ENCODE measurements around the gene MAP4K4.
"Not testable (repeated sequence)": the region's sequence is repeated elsewhere in the genome, so short reads cannot be mapped to it uniquely, and the experiment has no call there.

Gene MAP4K4

DNA sequence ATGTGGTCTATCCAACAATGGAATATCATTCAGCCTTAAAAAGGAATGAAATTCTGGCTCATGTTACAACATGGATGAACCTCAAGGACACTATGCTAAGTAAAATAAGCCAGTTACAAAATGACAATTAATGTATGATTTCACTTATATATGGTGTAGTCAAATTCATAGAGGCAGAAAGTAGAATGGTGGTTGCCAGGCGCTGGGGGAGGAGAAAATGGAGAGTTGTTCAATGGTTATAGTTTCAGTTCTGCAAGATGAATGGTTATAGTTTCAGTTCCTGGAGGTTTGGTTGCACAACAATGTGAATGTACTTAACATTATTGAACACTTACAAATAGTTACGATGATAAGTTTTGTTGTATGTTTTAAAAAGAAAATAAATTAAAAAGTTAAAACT, 215.0 kb downstream of the MAP4K4 start:
- TF ChIP-seq ZFX (IDR thresholded peaks at IDR 0.05), result no peak
- TF ChIP-seq, protein P1, sequence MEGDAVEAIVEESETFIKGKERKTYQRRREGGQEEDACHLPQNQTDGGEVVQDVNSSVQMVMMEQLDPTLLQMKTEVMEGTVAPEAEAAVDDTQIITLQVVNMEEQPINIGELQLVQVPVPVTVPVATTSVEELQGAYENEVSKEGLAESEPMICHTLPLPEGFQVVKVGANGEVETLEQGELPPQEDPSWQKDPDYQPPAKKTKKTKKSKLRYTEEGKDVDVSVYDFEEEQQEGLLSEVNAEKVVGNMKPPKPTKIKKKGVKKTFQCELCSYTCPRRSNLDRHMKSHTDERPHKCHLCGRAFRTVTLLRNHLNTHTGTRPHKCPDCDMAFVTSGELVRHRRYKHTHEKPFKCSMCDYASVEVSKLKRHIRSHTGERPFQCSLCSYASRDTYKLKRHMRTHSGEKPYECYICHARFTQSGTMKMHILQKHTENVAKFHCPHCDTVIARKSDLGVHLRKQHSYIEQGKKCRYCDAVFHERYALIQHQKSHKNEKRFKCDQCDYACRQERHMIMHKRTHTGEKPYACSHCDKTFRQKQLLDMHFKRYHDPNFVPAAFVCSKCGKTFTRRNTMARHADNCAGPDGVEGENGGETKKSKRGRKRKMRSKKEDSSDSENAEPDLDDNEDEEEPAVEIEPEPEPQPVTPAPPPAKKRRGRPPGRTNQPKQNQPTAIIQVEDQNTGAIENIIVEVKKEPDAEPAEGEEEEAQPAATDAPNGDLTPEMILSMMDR (conservative IDR thresholded peaks at IDR 0.05), result no peak
- no peak overlapping the region for H3K27ac ChIP-seq

DNA sequence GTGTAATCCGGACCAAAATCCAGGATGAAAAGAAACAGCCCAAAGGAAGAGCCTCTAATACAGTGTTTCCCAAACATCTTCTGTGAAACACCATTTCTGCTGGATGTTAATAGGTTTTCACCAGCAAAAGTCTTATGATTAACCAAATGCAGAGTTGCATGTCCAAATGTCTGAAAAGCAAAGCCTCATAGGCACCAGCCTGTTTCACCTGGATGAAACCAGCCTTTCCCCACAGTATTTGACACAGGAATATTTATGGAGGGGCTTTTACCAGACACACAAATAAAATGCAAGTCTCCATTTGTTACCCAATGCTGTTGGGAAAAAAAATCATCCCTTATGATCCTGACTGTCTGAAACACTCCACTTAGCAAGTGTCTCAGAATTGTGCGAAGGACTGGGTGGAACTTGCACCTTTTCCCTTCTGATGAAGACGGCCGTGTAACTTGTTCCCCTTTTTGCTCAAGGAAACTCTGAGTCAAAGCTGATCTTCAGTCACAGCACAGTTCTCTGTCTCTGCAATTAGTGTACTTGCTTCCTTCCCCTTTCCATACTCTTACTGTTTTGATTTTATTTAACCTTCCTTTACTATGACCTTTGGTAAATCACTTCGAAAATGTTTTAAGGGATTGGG, 223.9 kb downstream of the MAP4K4 start:
- H3K27ac ChIP-seq, result no peak overlapping the region
- TF ChIP-seq, protein P1 (conservative IDR thresholded peaks at IDR 0.05), result no peak
- TF ChIP-seq ZFX (IDR thresholded peaks at IDR 0.05), result no peak

DNA sequence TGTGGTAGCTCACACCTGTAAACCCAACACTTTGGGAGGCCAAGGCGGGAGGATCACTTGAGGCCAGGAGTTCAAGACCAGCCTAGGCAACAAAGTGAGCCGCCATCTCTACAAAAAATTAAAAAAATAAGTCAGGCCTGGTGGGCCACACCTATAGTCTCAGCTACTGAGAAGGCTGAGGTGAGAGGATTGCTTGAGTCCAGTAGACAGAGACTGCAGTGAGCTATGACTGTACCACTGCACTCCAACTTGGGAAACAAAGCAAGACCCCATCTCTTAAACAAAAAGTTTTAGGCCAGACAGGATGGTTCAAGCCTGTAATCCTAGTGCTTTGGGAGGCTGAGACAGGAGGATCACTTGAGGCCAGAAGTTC, 224.4 kb downstream of the MAP4K4 start:
- no peak for TF ChIP-seq ZFX (IDR thresholded peaks at IDR 0.05)
- TF ChIP-seq, protein P1 (conservative IDR thresholded peaks at IDR 0.05), result no peak

DNA sequence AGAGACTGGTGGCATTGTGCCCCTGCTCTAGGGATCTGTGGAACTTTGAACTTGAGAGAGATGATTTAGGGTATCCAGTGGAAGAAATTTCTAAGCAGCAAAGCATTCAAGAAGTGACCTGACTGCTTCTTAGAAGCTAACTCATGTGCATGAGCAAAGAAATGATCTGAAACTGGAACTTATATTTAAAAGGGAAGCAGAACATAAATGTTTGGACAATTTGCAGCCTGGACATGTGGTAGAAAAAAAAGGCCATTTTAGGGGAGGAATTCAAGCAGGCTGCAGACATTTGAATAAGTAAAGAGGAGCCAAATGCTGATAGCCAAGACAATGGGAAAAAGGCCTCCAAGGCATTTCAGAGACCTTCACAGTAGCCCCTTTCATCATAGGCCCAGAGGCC, 226.8 kb downstream of the MAP4K4 start:
- H3K27ac ChIP-seq, result not testable (repeated sequence)

More for the DNA sequence above, 224.4 kb downstream of the MAP4K4 start:
- H3K27ac ChIP-seq, result no peak overlapping the region

DNA sequence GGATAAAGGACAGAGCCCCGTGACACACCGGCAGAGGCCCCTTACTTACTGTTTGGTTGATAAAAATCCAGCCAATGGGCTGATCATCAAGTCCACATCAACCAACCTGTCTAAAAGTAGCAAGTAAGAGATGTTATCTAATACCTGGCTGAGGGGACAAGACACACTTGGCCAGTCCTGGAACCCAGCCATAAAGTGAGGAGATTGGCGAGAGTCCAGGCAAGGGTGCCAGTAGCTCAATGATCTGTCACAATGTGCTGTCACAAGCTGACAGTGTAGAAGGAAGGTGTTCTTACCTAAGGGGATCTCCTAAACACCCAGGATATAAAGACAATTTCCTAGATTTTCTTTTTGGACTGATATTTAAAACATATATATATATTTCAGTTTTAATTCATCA, 232.5 kb downstream of the MAP4K4 start:
- no peak for TF ChIP-seq ZFX (IDR thresholded peaks at IDR 0.05)
- TF ChIP-seq, protein P1 (conservative IDR thresholded peaks at IDR 0.05), result no peak
- H3K27ac ChIP-seq, result no peak overlapping the region

DNA sequence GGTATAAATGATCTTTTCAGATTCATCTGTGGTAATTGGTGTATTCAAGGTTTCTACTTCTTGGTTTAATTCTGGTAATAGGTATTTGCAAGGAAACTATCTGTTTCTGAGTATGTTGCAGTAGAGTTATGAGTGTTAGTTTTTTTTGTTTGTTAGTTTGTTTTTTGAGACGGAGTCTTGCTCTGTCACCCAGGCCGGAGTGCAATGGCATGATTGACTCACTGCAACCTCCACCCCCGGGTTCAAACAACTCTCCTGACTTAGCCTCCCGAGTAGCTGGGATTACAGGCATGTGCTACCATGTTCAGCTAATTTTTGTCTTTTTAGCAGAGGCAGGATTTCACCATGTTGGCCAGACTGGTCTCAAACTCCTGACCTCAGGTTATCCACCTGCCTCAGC, 233.3 kb downstream of the MAP4K4 start:
- no peak for TF ChIP-seq ZFX (IDR thresholded peaks at IDR 0.05)
- TF ChIP-seq, protein P1 (conservative IDR thresholded peaks at IDR 0.05), result no peak

DNA sequence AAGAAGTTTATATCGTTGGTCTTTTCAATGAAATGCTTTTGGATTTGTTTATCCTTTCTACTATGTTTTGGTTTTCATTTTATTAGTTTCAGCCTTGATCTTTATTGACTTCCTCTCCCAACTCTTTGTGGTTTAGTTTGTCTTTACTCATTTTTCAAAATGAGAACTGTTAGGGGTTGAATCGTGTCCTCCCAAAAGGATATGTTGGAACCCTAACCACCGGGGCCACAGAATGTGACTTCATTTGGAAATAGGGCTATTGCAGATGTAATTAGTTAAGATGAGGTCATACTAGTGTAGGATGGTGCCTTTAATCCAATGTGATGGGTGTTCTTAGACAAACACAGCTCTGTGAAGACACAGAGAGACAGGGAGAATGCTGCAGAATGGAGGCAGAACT, 233.9 kb downstream of the MAP4K4 start:
- no peak overlapping the region for H3K27ac ChIP-seq
- TF ChIP-seq ZFX (IDR thresholded peaks at IDR 0.05), result no peak
- TF ChIP-seq, protein P1 (conservative IDR thresholded peaks at IDR 0.05), result no peak

More for the DNA sequence above, 233.3 kb downstream of the MAP4K4 start:
- no peak overlapping the region for H3K27ac ChIP-seq

DNA sequence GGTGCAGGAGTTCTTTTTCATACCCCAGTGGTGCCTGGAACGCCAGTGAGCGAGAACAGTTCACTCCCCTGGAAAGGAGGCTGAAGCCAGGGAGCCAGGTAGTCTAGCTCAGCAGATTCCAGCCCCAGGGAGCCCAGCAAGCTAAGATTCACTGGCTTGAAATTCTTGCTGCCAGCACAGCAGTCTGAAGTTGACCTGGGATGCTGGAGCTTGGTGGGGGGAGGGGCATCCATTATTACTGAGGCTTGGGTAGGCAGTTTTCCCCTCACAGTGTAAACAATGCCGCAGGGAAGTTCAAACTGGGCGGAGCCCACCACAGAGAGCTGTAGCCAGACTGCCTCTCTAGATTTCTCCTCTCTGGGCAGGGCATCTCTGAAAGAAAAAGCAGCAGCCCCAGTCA, 238.3 kb downstream of the MAP4K4 start:
- not testable (repeated sequence) for H3K27ac ChIP-seq

All from C4-2B (cell line).